ENCODE results near the gene IL1RN.

Gene IL1RN

GRCh38 chr2:113169586-113169985 lies 42.2 kb downstream of the IL1RN start:
- TF ChIP-seq CTCF (IDR thresholded peaks at IDR 0.05; ENCODE audit: insufficient read depth, missing control alignments): no peak
- FAIRE-seq (no peak), DNase-seq (ENCODE audit: insufficient read length, low spot score) (no peak)

GRCh38 chr2:113171334-113172075 lies 44.1 kb downstream of the IL1RN start:
- no peak for TF ChIP-seq CTCF (IDR thresholded peaks at IDR 0.05; ENCODE audit: insufficient read depth, missing control alignments)
- FAIRE-seq (no peak), DNase-seq (ENCODE audit: insufficient read length, low spot score) (no peak)

- FAIRE-seq: no peak
- DNase-seq (ENCODE audit: insufficient read length, low spot score): no peak
Observed at GRCh38 chr2:113172721-113173541, 45.5 kb downstream of the IL1RN start.

GRCh38 chr2:113173542-113174375 lies 46.4 kb downstream of the IL1RN start, which contains the start of gene PSD4:
Gene PSD4 (plus strand): TSS chr2:113173971. CDS start chr2:113182457, 8,486 bp downstream.
- DNase-seq (ENCODE audit: insufficient read length, low spot score): no peak
- FAIRE-seq: no peak
- no peak for TF ChIP-seq CTCF (IDR thresholded peaks at IDR 0.05; ENCODE audit: insufficient read depth, missing control alignments)

More at GRCh38 chr2:113172721-113173541, 45.5 kb downstream of the IL1RN start:
- no peak for TF ChIP-seq CTCF (IDR thresholded peaks at IDR 0.05; ENCODE audit: insufficient read depth, missing control alignments)

GRCh38 chr2:113174376-113174750 lies 47.0 kb downstream of the IL1RN start:
- FAIRE-seq (no peak), DNase-seq (ENCODE audit: insufficient read length, low spot score) (no peak)
- no peak for TF ChIP-seq CTCF (IDR thresholded peaks at IDR 0.05; ENCODE audit: insufficient read depth, missing control alignments)

GRCh38 chr2:113175042-113175628 lies 47.7 kb downstream of the IL1RN start:
- DNase-seq (ENCODE audit: insufficient read length, low spot score) (no peak), FAIRE-seq (no peak)
- TF ChIP-seq CTCF (IDR thresholded peaks at IDR 0.05; ENCODE audit: insufficient read depth, missing control alignments): no peak

All from D721Med (cell line).